HUES48 (cell line): Measurements from ENCODE around the gene AKAP6.

Experiments
- H3K27ac ChIP-seq: one replicate; pipeline ENCODE4 v1.7.0; 2013; ENCODE audit warnings: low read depth, low read length, inconsistent platforms
- H3K27me3 ChIP-seq: 2 replicates; pipeline ENCODE4 v1.6.1; 2013; ENCODE audit warnings: mild to moderate bottlenecking, low read length; ENCODE audit not compliant: control insufficient read depth, insufficient read depth
- H3K36me3 ChIP-seq: 2 replicates; pipeline ENCODE4 v1.6.1; 2013; ENCODE audit warnings: low read length; ENCODE audit not compliant: control insufficient read depth, insufficient read depth
- H3K4me1 ChIP-seq: 2 replicates; pipeline ENCODE4 v1.6.1; 2013; ENCODE audit warnings: mild to moderate bottlenecking, low read length; ENCODE audit not compliant: control insufficient read depth, insufficient read depth
- H3K4me3 ChIP-seq: 2 replicates; pipeline ENCODE4 v1.5.1; 2013; ENCODE audit warnings: mild to moderate bottlenecking, low read depth, low read length
- H3K9ac ChIP-seq: 2 replicates; pipeline ENCODE4 v1.6.1; 2013; ENCODE audit warnings: mild to moderate bottlenecking, low read depth, low read length, moderate library complexity
- H3K9me3 ChIP-seq: 2 replicates; pipeline ENCODE4 v1.6.1; 2013; ENCODE audit warnings: low read length; ENCODE audit not compliant: control insufficient read depth, insufficient read depth

AKAP6 gene

DNA sequence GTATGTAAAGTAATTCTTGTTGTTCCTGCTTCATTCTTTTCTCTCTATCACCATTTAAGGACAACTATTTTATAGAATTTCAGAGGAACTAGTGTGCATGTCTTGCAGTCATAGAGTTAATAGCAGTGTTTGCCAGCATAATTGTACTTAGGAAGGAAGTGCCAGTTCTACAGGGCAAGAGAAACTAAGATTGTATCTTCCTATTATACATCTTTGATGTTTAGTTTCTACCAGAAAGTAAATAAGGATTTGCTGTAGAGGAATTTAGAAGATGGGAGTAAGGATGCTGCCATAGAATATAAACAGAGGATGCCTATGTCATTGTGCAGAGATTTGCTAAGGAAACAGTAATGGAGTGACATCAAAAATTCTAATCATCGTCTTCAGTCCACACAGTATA is 338.7 kb downstream of the AKAP6 start:
- no peaks in the 10 kb centered on the region for H3K36me3 ChIP-seq
- no peaks in the 10 kb centered on the region for H3K4me1 ChIP-seq
- no peak overlapping the region for H3K9ac ChIP-seq
- no peaks in the 10 kb centered on the region for H3K9me3 ChIP-seq
- no peak overlapping the region for H3K4me3 ChIP-seq
- no peak overlapping the region for H3K27ac ChIP-seq
- no peaks in the 10 kb centered on the region for H3K27me3 ChIP-seq

DNA sequence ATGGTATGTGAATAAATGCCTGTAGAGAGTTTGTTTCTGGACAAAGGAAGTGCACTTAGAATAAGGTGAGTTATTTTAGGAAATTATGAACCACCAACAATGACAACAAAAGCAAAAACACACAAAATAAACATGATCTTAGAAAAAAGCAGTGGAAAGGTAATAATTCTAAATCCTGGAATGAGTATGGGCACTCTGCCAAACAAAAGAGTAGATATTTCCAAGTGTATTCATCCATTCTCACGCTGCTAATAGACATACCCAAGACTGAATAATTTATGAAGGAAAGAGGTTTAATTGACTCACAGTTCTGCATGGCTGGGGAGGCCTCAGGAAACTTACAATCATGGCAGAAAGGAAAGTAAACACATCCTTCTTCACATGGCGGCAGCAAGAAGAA is 340.3 kb downstream of the AKAP6 start:
- Histone ChIP-seq H3K9me3 (no peaks in the 10 kb centered on the region), H3K4me3 (no peak overlapping the region)

DNA sequence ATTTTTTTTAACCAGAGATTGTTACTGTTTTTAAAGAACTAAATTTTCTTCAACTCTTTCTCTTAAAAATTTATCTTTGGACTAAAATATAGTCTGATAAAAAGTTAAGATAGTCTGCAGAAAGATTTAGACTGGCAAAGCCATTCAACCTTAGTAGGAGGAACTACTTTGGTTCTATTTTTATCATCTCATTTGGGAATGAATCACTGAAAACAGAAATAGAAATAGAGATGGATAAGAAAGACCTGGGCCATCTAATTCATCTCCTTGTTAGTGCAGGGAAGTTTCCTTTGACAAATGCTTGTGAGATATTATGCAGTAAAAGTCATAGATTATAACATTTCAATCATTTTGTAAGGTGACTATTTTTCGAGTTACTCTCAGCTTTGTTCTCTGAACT is 346.3 kb downstream of the AKAP6 start:
- Histone ChIP-seq H3K36me3 (no peaks in the 10 kb centered on the region), H3K4me3 (no peak overlapping the region), H3K27ac (no peak overlapping the region), H3K4me1 (peaks cover 4% of the 10 kb centered on the region; the same call in 1 of the 2 replicates), H3K27me3 (no peaks in the 10 kb centered on the region), H3K9ac (no peak overlapping the region), H3K9me3 (no peaks in the 10 kb centered on the region)

More for the DNA sequence above, 340.3 kb downstream of the AKAP6 start:
- Histone ChIP-seq H3K27ac (no peak overlapping the region), H3K27me3 (no peaks in the 10 kb centered on the region), H3K4me1 (no peaks in the 10 kb centered on the region), H3K9ac (no peak overlapping the region), H3K36me3 (no peaks in the 10 kb centered on the region)

DNA sequence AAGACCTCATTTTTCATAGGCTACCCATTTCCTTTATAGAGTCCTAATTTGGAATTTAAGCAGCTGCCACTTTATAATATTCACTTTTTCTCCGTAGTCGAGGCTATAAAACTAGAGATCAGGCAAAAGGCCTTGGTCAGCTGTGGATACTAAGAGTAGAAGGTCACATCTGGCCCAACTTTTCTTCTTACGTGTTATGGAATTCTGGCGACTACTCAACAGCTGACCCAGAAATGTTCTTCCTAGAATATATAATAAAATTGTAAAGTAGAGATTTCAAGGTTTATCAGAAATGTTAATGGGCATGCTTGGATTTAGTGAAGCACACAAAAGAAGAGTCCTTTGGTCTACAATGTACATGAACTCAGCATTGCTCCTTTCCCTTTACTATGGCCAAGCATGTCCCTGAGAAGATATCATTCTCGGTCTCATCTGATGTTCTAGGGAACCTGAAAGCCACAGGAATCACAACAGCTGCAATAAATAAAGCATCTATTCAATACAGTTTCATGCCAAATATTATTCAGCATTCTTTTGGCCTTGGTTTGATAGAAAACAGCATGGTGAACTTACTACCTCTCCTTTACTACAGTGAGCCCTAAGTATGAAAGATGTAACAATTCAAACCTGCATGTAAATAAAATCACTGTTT is 348.2 kb downstream of the AKAP6 start:
- no peaks in the 10 kb centered on the region for H3K36me3 ChIP-seq
- H3K27ac ChIP-seq = no peak overlapping the region
- no peak overlapping the region for H3K4me3 ChIP-seq
- H3K4me1 ChIP-seq = peaks cover 4% of the 10 kb centered on the region; the same call in 1 of the 2 replicates
- H3K9ac ChIP-seq = no peak overlapping the region
- no peaks in the 10 kb centered on the region for H3K27me3 ChIP-seq
- H3K9me3 ChIP-seq = no peaks in the 10 kb centered on the region

DNA sequence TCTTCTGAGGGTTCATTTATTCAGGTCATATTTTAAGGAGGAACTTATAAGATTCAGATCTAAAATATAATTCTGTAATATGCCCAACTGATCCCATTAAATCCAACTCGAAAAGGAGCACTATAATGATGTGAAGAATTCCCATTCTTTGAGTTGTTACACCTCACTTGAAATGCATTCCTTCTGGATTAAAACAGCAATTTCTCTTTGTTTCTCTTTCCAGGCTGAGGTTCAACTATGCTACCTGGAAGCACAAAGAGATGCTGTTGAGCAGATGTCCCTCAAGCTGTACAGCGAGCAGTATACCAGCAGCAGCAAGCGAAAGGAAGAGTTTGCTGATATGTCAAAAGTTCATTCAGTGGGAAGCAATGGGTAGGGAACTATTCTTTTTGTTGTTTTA is 349.0 kb downstream of the AKAP6 start:
- Histone ChIP-seq H3K4me1 (peaks cover 4% of the 10 kb centered on the region; the same call in 1 of the 2 replicates), H3K9ac (no peak overlapping the region), H3K36me3 (no peaks in the 10 kb centered on the region), H3K4me3 (no peak overlapping the region), H3K27me3 (no peaks in the 10 kb centered on the region), H3K27ac (no peak overlapping the region), H3K9me3 (no peaks in the 10 kb centered on the region)

DNA sequence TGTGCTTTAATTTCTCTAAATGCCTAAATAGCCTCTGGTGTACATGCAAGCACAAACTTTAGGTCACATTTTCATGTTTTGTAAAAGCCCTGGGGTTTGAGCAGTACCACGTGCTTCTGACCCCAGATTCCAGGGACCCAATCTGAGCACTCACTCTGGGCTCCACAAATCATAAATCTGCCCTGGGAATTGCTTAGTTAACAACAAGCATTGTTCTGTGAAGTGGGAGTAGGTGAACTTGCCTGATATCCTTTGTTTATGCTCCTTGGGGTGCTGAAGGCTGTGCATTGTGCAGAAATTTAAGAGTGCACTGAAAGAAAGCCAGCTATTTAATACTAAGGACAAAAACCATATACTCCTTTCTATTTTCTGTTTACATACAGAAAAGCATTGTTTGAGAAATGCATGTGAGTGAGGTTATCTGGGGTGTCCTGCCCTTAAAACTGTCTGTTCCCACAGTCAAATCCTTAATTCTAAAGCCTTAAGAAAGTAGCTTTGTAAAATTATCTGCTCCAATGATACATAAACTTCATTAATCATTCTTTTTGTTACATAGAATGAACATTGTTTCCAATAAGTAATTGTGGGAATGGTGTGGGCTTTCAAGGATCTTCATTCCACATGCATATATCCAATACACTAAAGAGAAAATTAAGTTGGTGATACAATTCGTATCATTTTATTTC is 351.0 kb downstream of the AKAP6 start:
- no peaks in the 10 kb centered on the region for H3K36me3 ChIP-seq
- no peaks in the 10 kb centered on the region for H3K27me3 ChIP-seq
- no peaks in the 10 kb centered on the region for H3K9me3 ChIP-seq
- no peak overlapping the region for H3K4me3 ChIP-seq
- no peak overlapping the region for H3K9ac ChIP-seq
- H3K4me1 ChIP-seq = peaks cover 4% of the 10 kb centered on the region; the same call in 1 of the 2 replicates
- H3K27ac ChIP-seq = no peak overlapping the region

DNA sequence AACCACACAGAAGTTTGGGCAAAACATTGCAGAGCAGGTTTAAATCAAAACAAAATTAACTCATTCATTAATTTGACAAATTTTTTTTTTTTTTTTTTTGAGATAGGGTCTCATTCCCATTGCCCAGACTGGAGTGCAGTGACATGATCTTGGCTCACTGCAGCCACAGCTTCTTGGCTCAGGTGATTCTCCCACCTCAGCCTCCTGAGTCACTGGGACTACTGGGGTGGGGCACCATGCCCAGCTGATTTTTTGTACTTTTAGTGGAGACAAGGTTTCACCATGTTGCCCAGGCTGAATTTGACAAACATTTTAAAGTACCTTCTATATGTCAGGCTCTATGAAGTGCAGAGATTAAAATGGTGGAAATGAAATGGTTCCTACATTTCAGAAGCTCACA is 352.5 kb downstream of the AKAP6 start:
- Histone ChIP-seq H3K36me3 (no peaks in the 10 kb centered on the region), H3K9me3 (no peaks in the 10 kb centered on the region), H3K27ac (no peak overlapping the region), H3K27me3 (no peaks in the 10 kb centered on the region), H3K4me1 (peaks cover 4% of the 10 kb centered on the region; the same call in 1 of the 2 replicates), H3K4me3 (no peak overlapping the region), H3K9ac (no peak overlapping the region)

DNA sequence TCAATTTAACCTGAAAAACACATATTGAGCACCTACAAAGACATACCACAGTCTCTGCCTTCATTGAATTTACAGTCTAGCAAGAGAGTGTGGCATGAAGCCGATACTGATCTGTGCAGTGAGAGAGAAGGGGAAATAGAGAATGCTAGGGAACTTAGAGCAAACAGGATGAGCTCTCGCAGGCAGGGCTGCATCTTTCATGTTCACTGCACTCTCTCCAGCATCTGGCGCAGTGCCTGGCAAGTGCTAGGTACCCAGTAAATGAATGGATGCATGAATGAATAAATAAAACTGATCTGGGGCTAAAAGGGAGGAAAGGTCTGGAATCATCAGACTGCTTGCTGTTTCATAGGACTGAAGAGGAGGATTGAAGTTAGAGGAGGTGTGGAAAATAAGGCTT is 353.1 kb downstream of the AKAP6 start:
- Histone ChIP-seq H3K4me1 (peaks cover 4% of the 10 kb centered on the region; the same call in 1 of the 2 replicates), H3K9me3 (no peaks in the 10 kb centered on the region), H3K9ac (no peak overlapping the region), H3K27me3 (no peaks in the 10 kb centered on the region), H3K4me3 (no peak overlapping the region), H3K27ac (no peak overlapping the region), H3K36me3 (no peaks in the 10 kb centered on the region)

DNA sequence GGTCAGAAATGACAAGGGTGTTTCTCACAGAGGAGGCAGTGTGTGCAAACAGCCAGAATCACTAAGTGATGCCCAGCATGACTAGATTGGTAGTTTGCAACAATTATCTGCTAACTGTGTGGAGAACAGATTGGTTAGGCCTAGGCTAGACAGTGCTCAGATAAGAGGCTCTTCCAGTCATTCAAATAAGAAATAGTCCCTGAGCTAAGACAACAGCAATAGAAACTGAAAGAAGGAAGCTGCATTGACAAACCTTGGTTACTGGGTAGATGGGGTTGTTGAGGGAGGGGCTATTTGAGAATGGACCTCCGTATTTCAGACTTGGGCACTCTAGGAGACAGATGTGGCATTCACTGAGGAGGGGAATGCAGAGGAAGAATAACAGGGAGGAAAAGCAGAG is 354.6 kb downstream of the AKAP6 start:
- Histone ChIP-seq H3K4me3 (no peak overlapping the region), H3K36me3 (no peaks in the 10 kb centered on the region), H3K27me3 (no peaks in the 10 kb centered on the region)

DNA sequence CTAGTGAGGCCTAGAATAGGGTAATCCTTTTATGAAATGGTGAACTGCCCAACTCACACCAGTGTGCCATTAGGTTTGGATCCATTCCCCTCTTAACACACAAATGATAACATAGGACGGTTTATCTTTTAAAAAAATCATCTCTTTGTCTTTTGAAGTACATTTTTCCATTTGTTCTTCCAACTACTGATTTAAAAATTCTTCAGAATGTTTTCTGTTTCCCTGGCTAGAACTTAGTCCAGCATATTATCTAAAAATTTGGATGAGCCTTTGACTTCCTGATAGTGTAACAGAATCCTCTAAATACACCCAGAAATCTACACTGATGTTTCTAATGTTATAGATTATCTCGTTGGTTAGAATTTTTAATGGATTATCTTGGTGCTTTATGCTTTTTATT is 359.8 kb downstream of the AKAP6 start:
- Histone ChIP-seq H3K9ac (no peak overlapping the region), H3K4me3 (no peak overlapping the region), H3K27ac (no peak overlapping the region), H3K36me3 (no peaks in the 10 kb centered on the region), H3K9me3 (no peaks in the 10 kb centered on the region), H3K4me1 (no peaks in the 10 kb centered on the region), H3K27me3 (no peaks in the 10 kb centered on the region)

More for the DNA sequence above, 354.6 kb downstream of the AKAP6 start:
- H3K27ac ChIP-seq = no peak overlapping the region
- H3K9ac ChIP-seq = no peak overlapping the region
- peaks cover 4% of the 10 kb centered on the region; the same call in 1 of the 2 replicates for H3K4me1 ChIP-seq
- H3K9me3 ChIP-seq = no peaks in the 10 kb centered on the region

DNA sequence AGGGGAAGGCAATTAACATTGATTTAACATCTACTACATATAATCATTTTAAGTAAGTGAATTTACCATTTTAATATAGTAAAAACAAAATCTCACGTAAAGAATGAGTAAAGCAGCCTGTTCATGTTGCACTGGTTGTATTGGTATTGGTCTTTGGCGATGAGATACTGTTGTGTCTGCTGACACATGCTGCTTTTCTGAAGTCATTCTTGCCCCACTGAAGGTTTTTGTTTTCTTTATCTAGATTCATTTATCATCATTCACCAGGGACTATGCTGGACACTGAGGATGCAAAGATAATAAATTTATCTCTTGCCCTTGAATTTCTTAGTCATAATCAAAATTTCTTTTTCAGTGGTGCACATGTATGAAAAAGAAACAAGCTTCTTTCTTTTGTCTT is 363.3 kb downstream of the AKAP6 start:
- Histone ChIP-seq H3K27me3 (no peaks in the 10 kb centered on the region), H3K9ac (no peak overlapping the region), H3K36me3 (no peaks in the 10 kb centered on the region), H3K27ac (no peak overlapping the region), H3K4me1 (peaks cover 6% of the 10 kb centered on the region; the same call in 1 of the 2 replicates), H3K4me3 (no peak overlapping the region), H3K9me3 (no peaks in the 10 kb centered on the region)
